Trophoblast cell (in vitro differentiated cells and primary cell): ENCODE data around the gene OTOR.
A peak's percentile ranks its signal among the peaks of the same experiment; 100 is the strongest.

ENCODE experiments used
- DNase-seq, 2 donors: peaks; one replicate each; pipeline ENCODE4 v3.0.0-alpha.2; 2016
- H2AFZ ChIP-seq: 2 replicates; pipeline ENCODE4 v1.6.1; 2013; ENCODE audit warnings: low read length, moderate library complexity, mild to moderate bottlenecking; ENCODE audit not compliant: insufficient read depth, poor library complexity
- H2AK5ac ChIP-seq: 2 replicates; pipeline ENCODE4 v1.6.1; 2013; ENCODE audit warnings: mild to moderate bottlenecking, low read length
- H2BK120ac ChIP-seq: 2 replicates; pipeline ENCODE4 v1.6.1; 2013; ENCODE audit warnings: low read length, mild to moderate bottlenecking, moderate library complexity; ENCODE audit not compliant: insufficient read depth, poor library complexity
- H2BK12ac ChIP-seq: 2 replicates; pipeline ENCODE4 v1.6.1; 2013; ENCODE audit warnings: mild to moderate bottlenecking, low read length, moderate library complexity
- H2BK5ac ChIP-seq: 2 replicates; pipeline ENCODE4 v1.6.1; 2013; ENCODE audit warnings: low read length, low read depth, moderate library complexity, mild to moderate bottlenecking; ENCODE audit not compliant: poor library complexity
- H3K14ac ChIP-seq: 2 replicates; pipeline ENCODE4 v1.6.1; 2013; ENCODE audit warnings: mild to moderate bottlenecking, low read length
- H3K18ac ChIP-seq: 2 replicates; pipeline ENCODE4 v1.6.1; 2013; ENCODE audit warnings: mild to moderate bottlenecking, low read length
- H3K23ac ChIP-seq: 2 replicates; pipeline ENCODE4 v1.6.1; 2013; ENCODE audit warnings: low read length
- H3K27ac ChIP-seq: 2 replicates; pipeline ENCODE4 v1.5.1; 2013; ENCODE audit warnings: low read depth, mild to moderate bottlenecking, inconsistent platforms, low read length, moderate library complexity
- H3K27me3 ChIP-seq: 2 replicates; pipeline ENCODE4 v1.6.1; 2013; ENCODE audit warnings: inconsistent platforms, mild to moderate bottlenecking, low read length, moderate library complexity; ENCODE audit not compliant: insufficient read depth
- H3K36me3 ChIP-seq, 2 experiments: 1 replicate in 1 of 2; 2 replicates in 1 of 2; pipeline ENCODE4 v1.6.1; 2013; ENCODE audit warnings: low read length in 2 of 2, mild to moderate bottlenecking in 2 of 2, moderate library complexity in 1 of 2; ENCODE audit not compliant: insufficient read depth in 2 of 2, control insufficient read depth in 1 of 2
- H3K4ac ChIP-seq: 2 replicates; pipeline ENCODE4 v1.6.1; 2013; ENCODE audit warnings: low read depth, mild to moderate bottlenecking, low read length, moderate library complexity
- H3K4me1 ChIP-seq, 2 experiments: 1 replicate in 1 of 2; 2 replicates in 1 of 2; pipeline ENCODE4 v1.6.1; 2013; ENCODE audit warnings: low read length in 2 of 2, mild to moderate bottlenecking in 2 of 2, moderate library complexity in 1 of 2; ENCODE audit not compliant: insufficient read depth in 2 of 2, control insufficient read depth in 1 of 2
- H3K4me2 ChIP-seq: 2 replicates; pipeline ENCODE4 v1.6.1; 2013; ENCODE audit warnings: inconsistent platforms, mild to moderate bottlenecking, low read length, moderate library complexity
- H3K4me3 ChIP-seq: 2 replicates; pipeline ENCODE4 v1.5.1; 2013; ENCODE audit warnings: mild to moderate bottlenecking, low read depth, low read length, inconsistent platforms
- H3K79me1 ChIP-seq: one replicate; pipeline ENCODE4 v1.6.1; 2013; ENCODE audit warnings: low read length
- H3K79me2 ChIP-seq: 2 replicates; pipeline ENCODE4 v1.6.1; 2013; ENCODE audit warnings: low read length, mild to moderate bottlenecking; ENCODE audit not compliant: control insufficient read depth, insufficient read depth, poor library complexity
- H3K9ac ChIP-seq: 2 replicates; pipeline ENCODE4 v1.6.1; 2013; ENCODE audit warnings: mild to moderate bottlenecking, low read length
- H3K9me3 ChIP-seq: 2 replicates; pipeline ENCODE4 v1.6.1; 2013; ENCODE audit warnings: low read depth, mild to moderate bottlenecking, control low read depth, inconsistent platforms, low read length; ENCODE audit not compliant: insufficient read depth
- H4K12ac ChIP-seq: 2 replicates; pipeline ENCODE4 v1.6.1; 2013; ENCODE audit warnings: low read depth, mild to moderate bottlenecking, low read length, moderate library complexity
- H4K8ac ChIP-seq: 2 replicates; pipeline ENCODE4 v1.6.1; 2013; ENCODE audit warnings: low read depth, mild to moderate bottlenecking, low read length, moderate library complexity
- H4K91ac ChIP-seq: one replicate; pipeline ENCODE4 v1.6.1; 2013; ENCODE audit warnings: low read depth, mild to moderate bottlenecking, low read length, moderate library complexity
- WGBS: extraction: QIAGEN DNeasy Blood & Tissue Kit; methylation state at CpG from one replicate; pipeline ENCODE4 v1.1.7; 2013; ENCODE audit warnings: missing lambda C conversion rate; ENCODE audit not compliant: insufficient read length, insufficient coverage; ENCODE audit errors: extremely low coverage; 5-methylcytosine and 5-hydroxymethylcytosine counted together

OTOR gene

DNA sequence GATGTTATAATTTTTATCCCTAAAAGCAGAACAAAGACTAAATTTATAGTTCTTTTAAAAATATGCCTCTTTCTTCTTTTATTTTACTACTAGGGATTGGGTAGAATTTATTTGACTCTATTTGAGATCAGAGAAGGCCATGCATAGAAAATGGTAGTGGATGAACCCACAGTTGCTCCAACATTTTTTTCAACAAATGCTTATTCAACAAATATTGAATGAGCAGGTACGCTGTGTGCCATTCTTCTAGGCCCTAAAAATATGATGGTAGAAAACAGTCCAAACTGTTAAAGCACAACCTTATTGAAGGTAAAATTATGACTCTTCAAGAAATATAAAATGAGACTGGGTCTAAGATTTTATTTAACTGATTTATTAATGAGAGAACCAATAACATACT lies 30.0 kb downstream of the OTOR start:
- H3K4me3 ChIP-seq, result no peak overlapping the region
- WGBS, result no CpG with 5 or more reads among the region's 1 CpG
- H3K4me1 ChIP-seq, result no peaks in the 10 kb centered on the region
- no peaks in the 10 kb centered on the region for H3K36me3 ChIP-seq
- no peak for DNase-seq
- no peak overlapping the region for H4K8ac ChIP-seq
- H3K4me2 ChIP-seq, result no peak overlapping the region
- no peak overlapping the region for H3K9ac ChIP-seq
- no peak overlapping the region for H2BK120ac ChIP-seq
- H3K18ac ChIP-seq, result no peak overlapping the region
- H3K4ac ChIP-seq, result no peak overlapping the region
- H3K9me3 ChIP-seq, result peaks cover 2% of the 10 kb centered on the region
- no peaks in the 10 kb centered on the region for H3K79me2 ChIP-seq
- H2AFZ ChIP-seq, result no peak overlapping the region
- H3K14ac ChIP-seq, result no peak overlapping the region
- H3K27me3 ChIP-seq, result no peaks in the 10 kb centered on the region
- H2BK5ac ChIP-seq, result no peak overlapping the region
- no peak overlapping the region for H2AK5ac ChIP-seq
- H2BK12ac ChIP-seq, result no peak overlapping the region
- H3K23ac ChIP-seq, result no peak overlapping the region
- no peak overlapping the region for H4K12ac ChIP-seq
- no peaks in the 10 kb centered on the region for H3K79me1 ChIP-seq
- no peak overlapping the region for H4K91ac ChIP-seq
- no peak overlapping the region for H3K27ac ChIP-seq

DNA sequence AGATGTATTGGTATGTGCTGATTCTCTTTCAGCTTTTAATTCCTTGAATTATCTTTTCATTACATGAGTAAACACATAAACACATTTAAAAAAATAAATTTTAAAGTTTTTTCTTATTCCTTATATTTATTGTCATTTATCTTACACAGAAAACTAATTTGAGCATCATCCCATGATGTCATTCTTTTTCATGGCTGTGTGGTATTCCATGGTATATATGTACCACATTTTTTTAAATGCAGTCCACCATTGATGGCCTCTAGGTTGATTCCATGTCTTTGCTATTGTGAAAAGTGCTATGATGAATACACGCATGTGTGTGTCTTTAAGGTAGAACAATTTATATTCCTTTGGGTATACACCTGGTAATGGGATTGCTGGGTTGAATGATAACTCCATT lies 33.3 kb downstream of the OTOR start:
- Histone ChIP-seq H2AK5ac (no peak overlapping the region), H3K4me1 (peaks cover 0 to 3% of the 10 kb centered on the region in 2 experiments), H3K9ac (no peak overlapping the region), H3K4me3 (no peak overlapping the region), H3K9me3 (peaks cover 2% of the 10 kb centered on the region), H4K8ac (no peak overlapping the region), H3K36me3 (no peaks in the 10 kb centered on the region), H3K4ac (no peak overlapping the region), H2AFZ (no peak overlapping the region), H2BK5ac (no peak overlapping the region), H3K14ac (no peak overlapping the region), H3K27me3 (no peaks in the 10 kb centered on the region), H2BK12ac (no peak overlapping the region), H4K91ac (no peak overlapping the region), H3K18ac (no peak overlapping the region), H3K79me2 (no peaks in the 10 kb centered on the region), H3K4me2 (no peak overlapping the region), H3K79me1 (peaks cover 2% of the 10 kb centered on the region), H3K27ac (no peak overlapping the region), H4K12ac (no peak overlapping the region), H3K23ac (no peak overlapping the region), H2BK120ac (no peak overlapping the region)
- DNase-seq, result no peak
- no CpG with 5 or more reads among the region's 1 CpG for WGBS

DNA sequence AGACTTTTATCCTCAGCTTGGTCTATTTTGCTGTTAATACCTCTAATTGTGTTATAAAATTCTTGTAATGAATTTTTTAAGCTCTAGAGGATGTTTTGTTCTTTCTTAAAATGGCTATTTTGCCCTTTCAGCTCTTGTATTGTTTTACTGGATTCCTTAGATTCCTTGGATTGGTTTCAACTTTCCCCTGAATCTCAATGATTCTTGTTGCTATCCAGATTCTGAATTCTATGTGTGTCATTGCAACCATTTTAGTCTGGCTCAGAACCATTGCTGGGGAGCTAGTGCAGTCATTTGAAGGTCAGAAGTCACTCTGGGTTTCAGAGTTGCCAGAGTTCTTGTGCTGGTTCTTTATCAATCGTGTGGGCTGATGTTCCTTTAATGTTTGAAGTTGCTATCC lies 37.1 kb downstream of the OTOR start:
- H3K27me3 ChIP-seq, result no peaks in the 10 kb centered on the region
- peak in 1 of 2 donors; percentile 36 for DNase-seq
- H2BK120ac ChIP-seq, result no peak overlapping the region
- no peak overlapping the region for H2AFZ ChIP-seq
- no peak overlapping the region for H3K4me2 ChIP-seq
- no peak overlapping the region for H4K8ac ChIP-seq
- no peak overlapping the region for H4K91ac ChIP-seq
- H4K12ac ChIP-seq, result no peak overlapping the region
- no peak overlapping the region for H3K27ac ChIP-seq
- H2BK12ac ChIP-seq, result no peak overlapping the region
- H2BK5ac ChIP-seq, result no peak overlapping the region
- H3K79me2 ChIP-seq, result no peaks in the 10 kb centered on the region
- peaks cover 2% of the 10 kb centered on the region for H3K9me3 ChIP-seq
- H3K36me3 ChIP-seq, result no peaks in the 10 kb centered on the region
- no peak overlapping the region for H3K4ac ChIP-seq
- H2AK5ac ChIP-seq, result no peak overlapping the region
- peaks cover 0 to 3% of the 10 kb centered on the region in 2 experiments for H3K4me1 ChIP-seq
- H3K9ac ChIP-seq, result no peak overlapping the region
- no peak overlapping the region for H3K18ac ChIP-seq
- H3K14ac ChIP-seq, result no peak overlapping the region
- no CpG with 5 or more reads among the region's 1 CpG for WGBS
- peaks cover 2% of the 10 kb centered on the region for H3K79me1 ChIP-seq
- H3K4me3 ChIP-seq, result no peak overlapping the region
- H3K23ac ChIP-seq, result no peak overlapping the region
